Stimulated activated CD8-positive, alpha-beta memory T cell treated with anti-CD3 and anti-CD28 coated beads, Interleukin-15, amount 100 ng/mL, for 4 hours (primary cell): ENCODE measurements around the gene MPP3.
"Not testable (repeated sequence)": the region's sequence is repeated elsewhere in the genome, so short reads cannot be mapped to it uniquely, and the experiment has no call there.

ENCODE experiments used
- DNase-seq, 2 donors: peaks; one replicate each; pipeline ENCODE4 v3.0.0-alpha.2; 2020; ENCODE audit warnings: low read depth in 2 of 2

The MPP3 gene

GRCh38 chr17:43861960-43862359 is 29.0 kb upstream of the MPP3 start:
- DNase-seq, result no peak

GRCh38 chr17:43860927-43861622 is 28.1 kb upstream of the MPP3 start:
- DNase-seq, result no peak

- DNase-seq, result no peak
These were observed 27.3 kb upstream of the MPP3 start for GRCh38 chr17:43860077-43860725.

DNA sequence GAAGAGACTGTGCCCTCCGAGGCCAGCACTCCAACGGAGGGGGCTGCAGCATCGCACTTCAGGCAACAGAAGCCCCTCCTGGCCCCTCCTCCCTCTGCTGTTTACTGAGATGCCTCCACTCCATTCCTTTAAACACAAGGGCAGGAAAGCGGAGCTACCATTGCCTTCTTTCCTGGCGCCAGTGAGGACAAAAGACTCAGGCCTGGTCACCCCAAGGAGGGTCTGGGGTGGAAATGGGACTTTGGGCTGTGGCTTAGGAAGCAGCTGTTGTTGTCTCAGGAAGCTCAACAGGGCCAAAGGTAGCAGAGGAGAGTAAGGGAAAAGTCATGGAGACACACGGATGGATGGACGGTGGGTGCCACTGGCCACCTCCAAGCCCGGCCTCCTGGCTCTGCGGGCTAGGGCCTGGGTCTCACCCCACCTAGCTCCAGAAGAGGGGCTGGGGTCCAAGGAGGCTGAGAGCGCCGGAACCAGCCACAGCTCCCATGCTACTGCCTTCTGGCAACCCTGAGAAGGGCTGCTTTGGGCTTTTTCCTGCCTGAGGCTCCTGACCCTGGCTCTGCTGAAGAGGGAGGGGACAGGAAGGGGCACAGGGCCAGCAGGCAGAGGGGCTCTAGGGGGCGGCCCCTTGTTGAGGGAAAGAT is 25.1 kb upstream of the MPP3 start:
- DNase-seq, result no peak

- no peak for DNase-seq
These were observed 24.2 kb upstream of the MPP3 start for GRCh38 chr17:43857141-43857540.

GRCh38 chr17:43856141-43856540 is 23.2 kb upstream of the MPP3 start:
- DNase-seq, result no peak

DNA sequence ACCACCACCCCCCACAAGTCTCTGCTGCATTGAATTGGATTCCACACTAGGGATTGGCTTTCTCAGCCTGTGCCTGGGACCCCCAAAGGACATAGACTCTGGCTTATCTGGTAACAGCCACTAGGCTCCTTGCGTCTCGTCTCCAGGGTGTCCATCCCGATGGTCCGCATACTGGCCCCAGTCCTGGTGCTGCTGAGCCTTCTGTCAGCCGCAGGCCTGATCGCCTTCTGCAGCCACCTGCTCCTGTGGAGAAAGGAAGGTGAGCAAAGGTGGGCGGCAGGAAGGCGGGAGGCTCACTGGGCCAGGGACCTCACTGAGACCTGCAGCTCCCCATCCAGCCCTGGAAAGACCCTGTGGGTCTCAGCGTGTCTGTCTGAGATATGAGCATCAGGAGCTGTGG is 22.1 kb upstream of the MPP3 start:
- no peak for DNase-seq

GRCh38 chr17:43854498-43854897 is 21.6 kb upstream of the MPP3 start:
- no peak for DNase-seq

DNA sequence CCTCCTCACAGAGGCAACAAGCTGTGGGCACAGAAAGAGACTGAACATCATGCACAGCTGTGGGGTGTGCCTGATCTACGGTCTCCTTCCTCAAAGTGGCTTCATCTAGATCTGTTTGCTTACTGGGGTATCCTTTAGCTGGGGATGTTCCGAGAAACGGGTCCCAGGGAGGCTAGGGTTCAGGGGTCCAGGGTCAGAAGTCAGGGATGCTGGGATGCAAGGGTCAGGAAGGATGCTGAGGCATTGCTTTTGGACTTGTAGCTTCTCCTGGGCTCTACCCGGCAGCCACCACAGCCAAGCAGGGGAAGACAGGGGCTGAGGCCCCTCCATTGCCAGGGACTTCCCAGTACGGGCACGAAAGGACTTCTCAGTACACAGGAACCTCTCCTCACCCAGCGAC is 20.6 kb upstream of the MPP3 start:
- DNase-seq, result no peak

DNA sequence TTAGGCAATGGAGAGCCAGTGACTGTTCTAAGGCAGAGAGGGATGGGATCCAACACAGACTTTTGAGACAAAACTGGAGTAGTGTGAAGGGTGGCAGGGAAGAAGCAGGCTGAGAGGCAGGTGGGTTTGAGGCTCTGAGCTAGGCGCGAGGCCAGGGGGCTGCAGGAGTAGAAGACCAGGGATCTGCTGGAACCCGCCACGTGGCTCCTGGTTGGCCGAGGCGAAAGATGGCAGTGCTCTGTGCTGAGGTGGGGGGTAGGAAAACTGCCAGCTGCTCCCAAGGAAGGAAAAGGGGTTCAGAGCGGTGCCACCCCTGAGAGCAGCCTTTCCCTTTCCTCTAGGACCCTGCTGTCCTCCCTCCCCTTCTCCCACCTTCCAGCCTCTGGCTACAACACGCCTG is 19.6 kb upstream of the MPP3 start:
- no peak for DNase-seq

GRCh38 chr17:43849116-43849515 is 16.2 kb upstream of the MPP3 start:
- DNase-seq, result no peak

DNA sequence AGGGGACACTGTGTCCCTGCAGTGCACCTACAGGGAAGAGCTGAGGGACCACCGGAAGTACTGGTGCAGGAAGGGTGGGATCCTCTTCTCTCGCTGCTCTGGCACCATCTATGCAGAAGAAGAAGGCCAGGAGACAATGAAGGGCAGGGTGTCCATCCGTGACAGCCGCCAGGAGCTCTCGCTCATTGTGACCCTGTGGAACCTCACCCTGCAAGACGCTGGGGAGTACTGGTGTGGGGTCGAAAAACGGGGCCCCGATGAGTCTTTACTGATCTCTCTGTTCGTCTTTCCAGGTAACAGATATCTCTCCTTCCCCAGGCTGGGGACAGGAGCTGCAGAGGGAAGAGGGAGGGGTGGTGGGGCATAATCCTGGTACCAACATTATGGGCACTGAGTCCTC is 15.7 kb upstream of the MPP3 start:
- no peak for DNase-seq

DNA sequence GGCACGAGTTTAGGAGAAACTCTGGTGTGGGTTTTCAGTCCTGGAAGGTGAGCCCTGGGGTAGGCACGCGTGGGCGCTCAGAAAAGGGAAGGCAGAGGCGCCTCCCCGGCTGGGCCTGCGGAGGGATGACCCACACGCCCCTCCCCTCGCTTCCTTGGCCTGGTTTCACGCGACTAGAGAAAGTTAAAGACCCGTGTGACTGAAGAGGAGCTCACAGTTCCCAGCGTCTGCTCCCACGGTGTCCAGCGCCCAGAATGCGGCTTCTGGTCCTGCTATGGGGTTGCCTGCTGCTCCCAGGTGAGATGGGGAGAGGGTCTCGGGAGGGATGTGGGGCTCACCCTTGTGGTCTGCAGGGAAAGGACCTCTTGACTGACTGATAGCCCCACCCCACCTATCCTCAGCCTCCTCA is 14.0 kb upstream of the MPP3 start, which contains the start of gene CD300LG:
CD300LG (plus strand) TSS at position 214 of the 409 bp plus-strand sequence; CDS start at position 255, 41 bp downstream.
- no peak for DNase-seq

GRCh38 chr17:43846221-43846712 is 13.3 kb upstream of the MPP3 start:
- DNase-seq, result peak; percentile 37 to 43

- DNase-seq, result no peak
These were observed 12.8 kb upstream of the MPP3 start for GRCh38 chr17:43845766-43846165.

GRCh38 chr17:43844241-43844640 is 11.3 kb upstream of the MPP3 start:
- no peak for DNase-seq

DNA sequence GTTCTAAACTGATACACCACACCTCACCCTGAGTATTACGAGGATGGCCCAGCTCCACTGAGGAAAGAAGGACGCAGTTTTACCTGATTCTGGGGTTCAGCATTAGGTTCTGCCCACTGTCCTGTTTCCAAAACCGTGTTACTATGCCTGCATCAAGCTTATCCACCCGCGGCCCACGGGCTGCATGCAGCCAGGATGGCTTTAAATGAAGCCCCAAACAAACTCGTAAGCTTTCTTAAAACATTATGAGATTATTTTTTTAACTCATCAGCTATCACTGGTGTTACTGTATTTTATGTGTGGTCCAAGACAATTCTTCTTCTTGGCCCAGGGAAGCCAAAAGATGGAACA is 10.0 kb upstream of the MPP3 start:
- DNase-seq, result no peak

DNA sequence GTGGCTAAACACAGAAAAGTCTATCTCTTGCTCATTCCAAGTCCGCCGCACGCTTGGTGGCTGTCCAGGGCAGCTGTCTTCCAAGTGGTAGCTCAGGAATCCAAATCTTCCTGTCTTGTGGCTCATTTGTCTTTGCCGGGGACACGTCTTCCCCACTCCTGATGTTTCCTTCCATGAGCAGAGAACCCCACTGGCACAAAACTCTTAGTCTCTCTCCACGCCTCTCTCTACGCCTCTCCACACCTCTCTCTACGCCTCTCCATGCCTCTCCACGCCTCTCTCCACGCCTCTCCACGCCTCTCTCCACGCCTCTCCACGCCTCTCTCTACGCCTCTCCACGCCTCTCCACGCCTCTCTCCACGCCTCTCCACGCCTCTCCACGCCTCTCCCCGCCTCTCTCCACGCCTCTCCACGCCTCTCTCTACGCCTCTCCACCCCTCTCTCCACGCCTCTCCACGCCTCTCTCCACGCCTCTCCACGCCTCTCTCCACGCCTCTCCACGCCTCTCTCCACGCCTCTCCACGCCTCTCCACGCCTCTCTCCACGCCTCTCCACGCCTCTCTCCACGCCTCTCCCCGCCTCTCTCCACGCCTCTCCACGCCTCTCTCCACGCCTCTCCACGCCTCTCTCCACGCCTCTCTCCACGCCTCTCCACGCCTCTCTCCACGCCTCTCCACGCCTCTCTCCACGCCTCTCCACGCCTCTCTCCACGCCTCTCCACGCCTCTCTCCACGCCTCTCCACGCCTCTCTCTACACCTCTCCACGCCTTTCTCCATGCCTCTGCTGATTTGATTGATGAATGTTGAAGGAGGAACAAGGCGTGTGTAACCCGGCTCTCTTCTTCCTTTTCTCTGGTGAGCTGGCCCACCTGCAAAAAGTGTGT is 9.4 kb upstream of the MPP3 start:
- not testable (repeated sequence) for DNase-seq

DNA sequence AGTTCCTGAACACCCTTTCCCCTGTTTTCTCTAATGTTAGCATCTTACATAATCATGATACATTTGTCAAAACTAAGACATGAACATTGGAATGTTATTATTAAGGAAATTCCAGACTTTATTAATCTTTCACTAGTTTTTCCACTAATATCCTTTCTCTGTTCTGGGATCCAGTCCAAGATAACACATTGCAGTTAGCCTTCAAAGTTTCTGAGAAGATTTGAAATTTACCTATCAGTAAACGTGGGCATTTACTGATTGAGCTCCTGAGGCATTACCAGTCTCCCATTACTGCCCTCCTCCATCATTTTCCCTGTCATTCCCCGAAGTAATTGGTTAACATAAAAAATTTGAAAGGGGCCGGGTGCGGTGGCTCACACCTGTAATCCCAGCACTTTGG is 8.3 kb upstream of the MPP3 start:
- DNase-seq, result no peak

DNA sequence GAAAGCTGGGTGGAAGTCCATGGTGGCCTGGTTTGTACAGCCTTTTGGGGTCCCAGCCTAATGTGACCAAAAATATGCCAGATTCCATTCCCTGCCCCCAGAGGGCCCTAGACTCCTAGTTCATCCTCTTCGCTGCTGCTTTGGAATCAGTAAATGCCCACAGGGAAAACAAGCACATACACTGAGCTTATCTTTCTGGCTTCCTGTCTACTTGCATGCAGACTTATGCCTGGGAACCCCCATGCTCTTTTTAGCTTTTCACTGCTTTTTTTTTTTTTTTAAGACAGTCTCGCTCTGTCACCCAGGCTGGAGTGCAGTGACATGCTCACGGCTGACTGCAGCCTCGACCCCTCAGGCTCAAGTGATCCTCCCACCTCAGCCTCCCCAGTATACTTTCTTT is 7.9 kb upstream of the MPP3 start:
- DNase-seq, result no peak

GRCh38 chr17:43839670-43840108 is 6.7 kb upstream of the MPP3 start:
- no peak for DNase-seq

GRCh38 chr17:43834106-43834505 is 1.2 kb upstream of the MPP3 start:
- no peak for DNase-seq
